Heart left ventricle (tissue), 16 donors: ENCODE results near the gene VPS4B. TPM values are rescaled to one million over a fixed set of nuclear protein-coding genes. Genes with fewer than 3 reads are reported as not detected.
"Not testable (repeated sequence)": the region's sequence is repeated elsewhere in the genome, so short reads cannot be mapped to it uniquely, and the experiment has no call there.

ENCODE experiments used
- ATAC-seq, 4 donors: fragments of 200-7000 bp; cut with Tn5 transposase; one replicate each; pipeline ENCODE4 v1.9.1; 2020 to 2022; ENCODE audit warnings: moderate library complexity in 4 of 4, mild to moderate bottlenecking in 3 of 4, moderate number of reproducible peaks in 1 of 4
- DNase-seq, 5 donors: peaks; one replicate each; pipeline ENCODE4 v3.0.0-alpha.2; 2020
- H3K27ac ChIP-seq, 12 donors: fragments of 200-600 bp; sonication (generic) in 4 of 12; one replicate each; pipeline versions ENCODE4 v1.5.0 to v1.8.0; 2016 to 2022; ENCODE audit warnings: mild to moderate bottlenecking in 2 of 12
- H3K27me3 ChIP-seq, 9 donors: fragments of 200-600 bp; sonication (generic) in 2 of 9; one replicate each; pipeline versions ENCODE4 v1.5.1 to v1.8.0; 2016 to 2022; ENCODE audit warnings: mild to moderate bottlenecking in 3 of 9
- H3K36me3 ChIP-seq, 9 donors: fragments of 200-600 bp; sonication (generic) in 2 of 9; one replicate each; pipeline versions ENCODE4 v1.5.0 to v1.8.0; 2018 to 2022; ENCODE audit warnings: mild to moderate bottlenecking in 2 of 9
- H3K4me1 ChIP-seq, 12 donors: fragments of 200-600 bp; sonication (generic) in 4 of 12; one replicate each; pipeline versions ENCODE4 v1.5.0 to v1.8.0; 2016 to 2022; ENCODE audit warnings: mild to moderate bottlenecking in 3 of 12
- H3K4me3 ChIP-seq, 12 donors: fragments of 200-600 bp; sonication (generic) in 4 of 12; one replicate each; pipeline versions ENCODE4 v1.5.0 to v1.8.0; 2017 to 2022; ENCODE audit warnings: mild to moderate bottlenecking in 9 of 12, moderate library complexity in 4 of 12
- H3K9me3 ChIP-seq, 12 donors: fragments of 200-600 bp; sonication (generic) in 4 of 12; one replicate each; pipeline versions ENCODE4 v1.5.0 to v1.8.0; 2016 to 2022; ENCODE audit warnings: mild to moderate bottlenecking in 1 of 12
- POLR2A ChIP-seq, 2 donors: fragments of 450-650 bp; IDR thresholded peaks; one replicate each; pipeline ENCODE4 v1.6.1; 2017; ENCODE audit warnings: antibody characterized with exemption in 2 of 2, mild to moderate bottlenecking in 2 of 2, moderate library complexity in 2 of 2
- WGBS, 4 donors: extraction: QIAGEN DNeasy Blood & Tissue Kit in 2 of 4; methylation state at CpG; one replicate each; pipeline versions ENCODE4 v1.1.5 to v1.1.7; 2013 to 2018; 5-methylcytosine and 5-hydroxymethylcytosine counted together
- intact Hi-C, 10 donors: fragments of 100-400 bp; cut with DNase I; formaldehyde crosslinking; loops; one replicate each; pipeline versions ENCODE4 v1.11.1 to v1.14.2; 2022
- polyA plus RNA-seq, 2 donors: library from polyadenylated mRNA; stranded (reverse); fragments of 200-250 nt; gene quantifications; one replicate each; pipeline ENCODE4 v1.2.3, GENCODE V29; 2013
- total RNA-seq, 9 donors: library from RNA; depleted of rRNA in 2 of 9; stranded (reverse); fragments of >200 nt in 2 of 9; fragmentation: NEBNext Ultra II Directional in 3 of 9; extraction: Animal tissue kit (Norgen Biotek cat#: 25700) in 3 of 9; gene quantifications; one replicate each; pipeline versions ENCODE4 v1.1.0 to v1.2.4, GENCODE V29; 2016 to 2023
- TF ChIP-seq, protein P1 (sequence below), 12 donors: fragments of 200-600 bp; sonication (generic) in 4 of 12; IDR thresholded peaks; one replicate each; pipeline versions ENCODE4 v1.5.0 to v1.8.0; 2018 to 2022; ENCODE audit warnings: antibody characterized with exemption in 12 of 12, mild to moderate bottlenecking in 5 of 12
- donor health status: ischemic (EF 13 %, LVEDD 7.1; RV severe dilation, severe dysfunction).
- donor health status: healthy with polysubstance abuse.
- donor health status: DM: no; HTN: yes; CAD: no.
- donor health status: DM: no; HTN: no; CAD: no.
- donor health status: ischemic (EF 25% LVEDD 6.9; RV normal size, moderate dysfunction).
- donor health status: ischemic (EF 25% LVEDD 5.7; RV mildly dilated, moderate dysfunction).
- donor health status: healthy.
- donor health status: DM: yes; HTN: yes; CAD: no.
- donor health status: ischemic (EF 35%, LVEDD 5.7; RV mildly dilated, moderate dysfunction).
- donor health status: nonischemic (EF 11% LVEDD 7.7; RV severe dilation, severe dysfunction).
- donor health status: DM: yes; HTN: yes; CAD: no.
- donor health status: PGD.
- donor health status: ischemic (EF 29% LVEDD 5.4; RV normal size, mild dysfunction).
- donor health status: nonischemic (EF 23%, LVEDD 6.1; RV moderate dilation, normal function).

Gene VPS4B
- total and polyA plus RNA-seq, 11 donors: 4.2 to 40.0 (median 18.7) TPM

DNA sequence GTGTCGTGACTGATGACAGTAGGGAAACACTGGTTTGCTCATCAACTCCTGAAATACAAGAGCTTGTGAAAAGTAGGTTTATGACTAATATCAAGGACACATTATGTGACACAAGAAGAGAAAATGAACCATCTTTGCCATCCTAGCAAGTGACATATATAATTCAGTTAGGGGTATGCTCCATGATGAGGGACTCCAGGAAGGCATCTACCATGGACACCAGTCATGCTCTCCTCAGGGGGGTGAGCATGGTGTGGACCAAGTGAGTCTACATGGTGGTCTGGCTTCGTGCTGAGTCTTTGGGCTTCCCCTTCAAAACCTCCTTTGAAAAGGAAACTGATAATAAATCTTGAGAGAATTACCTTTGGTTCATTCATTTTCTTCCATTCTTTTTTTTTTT lies 42.8 kb upstream of the VPS4B start:
- DNase-seq (no peak), ATAC-seq (no peak)
- intact Hi-C loops: no loop called here
- 53 to 69% (median 64%) methylated on average over 2 of the region's 2 CpGs for WGBS, 4 donors
- no peaks in the 10 kb centered on the region for H3K4me1 ChIP-seq
- no peaks in the 10 kb centered on the region for H3K9me3 ChIP-seq
- no peaks in the 10 kb centered on the region for H3K36me3 ChIP-seq
- TF ChIP-seq, protein P1, sequence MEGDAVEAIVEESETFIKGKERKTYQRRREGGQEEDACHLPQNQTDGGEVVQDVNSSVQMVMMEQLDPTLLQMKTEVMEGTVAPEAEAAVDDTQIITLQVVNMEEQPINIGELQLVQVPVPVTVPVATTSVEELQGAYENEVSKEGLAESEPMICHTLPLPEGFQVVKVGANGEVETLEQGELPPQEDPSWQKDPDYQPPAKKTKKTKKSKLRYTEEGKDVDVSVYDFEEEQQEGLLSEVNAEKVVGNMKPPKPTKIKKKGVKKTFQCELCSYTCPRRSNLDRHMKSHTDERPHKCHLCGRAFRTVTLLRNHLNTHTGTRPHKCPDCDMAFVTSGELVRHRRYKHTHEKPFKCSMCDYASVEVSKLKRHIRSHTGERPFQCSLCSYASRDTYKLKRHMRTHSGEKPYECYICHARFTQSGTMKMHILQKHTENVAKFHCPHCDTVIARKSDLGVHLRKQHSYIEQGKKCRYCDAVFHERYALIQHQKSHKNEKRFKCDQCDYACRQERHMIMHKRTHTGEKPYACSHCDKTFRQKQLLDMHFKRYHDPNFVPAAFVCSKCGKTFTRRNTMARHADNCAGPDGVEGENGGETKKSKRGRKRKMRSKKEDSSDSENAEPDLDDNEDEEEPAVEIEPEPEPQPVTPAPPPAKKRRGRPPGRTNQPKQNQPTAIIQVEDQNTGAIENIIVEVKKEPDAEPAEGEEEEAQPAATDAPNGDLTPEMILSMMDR (IDR thresholded peaks at IDR 0.05): no peak
- TF ChIP-seq POLR2A (IDR thresholded peaks at IDR 0.05): no peak
- no peak overlapping the region for H3K4me3 ChIP-seq
- peaks cover 0 to 7% (median 0%) of the 10 kb centered on the region in 9 donors for H3K27me3 ChIP-seq
- no peak overlapping the region for H3K27ac ChIP-seq

DNA sequence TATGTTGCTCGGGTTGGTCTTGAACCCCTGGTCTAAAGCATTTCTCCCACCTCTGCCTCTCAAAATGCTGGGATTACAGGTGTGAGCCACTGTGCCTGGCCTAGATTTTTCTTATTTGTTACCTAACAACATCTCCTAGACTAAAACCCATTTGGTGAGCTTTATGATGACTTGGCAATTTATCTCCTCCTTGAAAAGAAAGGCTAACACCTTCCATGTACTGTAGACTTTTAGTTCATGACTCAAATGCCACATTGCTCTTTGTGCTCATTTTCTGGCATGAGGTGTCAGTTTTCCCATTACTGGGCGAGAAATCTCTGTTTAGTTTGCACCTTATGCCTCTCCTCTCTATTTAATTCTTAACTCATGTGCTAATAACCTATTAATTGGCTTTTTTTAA lies 42.2 kb upstream of the VPS4B start:
- WGBS, 4 donors: 81 to 94% (median 83%) methylated on average over 2 of the region's 2 CpGs

DNA sequence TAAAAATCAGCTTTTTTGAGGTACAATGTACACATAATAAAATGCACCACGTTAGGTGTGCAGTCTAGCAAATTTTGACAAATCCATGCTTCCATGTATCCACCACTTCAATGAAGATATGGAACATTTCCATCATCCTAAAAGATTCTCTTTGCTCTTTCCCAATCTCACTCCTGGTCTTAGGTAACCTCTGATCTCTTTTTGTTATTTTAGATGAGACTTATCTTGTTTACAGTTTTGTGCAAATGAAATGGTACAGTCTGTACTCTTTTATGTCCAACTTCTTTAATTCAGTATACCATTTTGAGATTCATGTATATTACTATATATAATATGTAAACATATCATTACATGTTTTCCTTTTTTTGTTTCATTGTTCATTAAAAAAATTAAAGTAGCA lies 38.1 kb upstream of the VPS4B start:
- TF ChIP-seq POLR2A (IDR thresholded peaks at IDR 0.05): no peak
- TF ChIP-seq, protein P1 (IDR thresholded peaks at IDR 0.05): no peak
- DNase-seq (no peak), ATAC-seq (no peak)
- Histone ChIP-seq H3K4me3 (no peak overlapping the region), H3K36me3 (no peaks in the 10 kb centered on the region), H3K27me3 (peaks cover 0 to 7% (median 0%) of the 10 kb centered on the region in 9 donors), H3K9me3 (no peaks in the 10 kb centered on the region), H3K27ac (no peak overlapping the region), H3K4me1 (no peaks in the 10 kb centered on the region)
- WGBS, 4 donors: 39 to 50% (median 44%) methylated on average over 1 of the region's 1 CpG
- intact Hi-C loops: no loop called here

More for the DNA sequence above, 42.2 kb upstream of the VPS4B start:
- ATAC-seq (no peak), DNase-seq (no peak)
- H3K36me3 ChIP-seq: no peaks in the 10 kb centered on the region
- no peak for TF ChIP-seq POLR2A (IDR thresholded peaks at IDR 0.05)
- TF ChIP-seq, protein P1 (IDR thresholded peaks at IDR 0.05): no peak
- H3K4me1 ChIP-seq: no peaks in the 10 kb centered on the region
- H3K9me3 ChIP-seq: no peaks in the 10 kb centered on the region
- intact Hi-C loops: no loop called here
- H3K27ac ChIP-seq: no peak overlapping the region
- no peak overlapping the region for H3K4me3 ChIP-seq
- H3K27me3 ChIP-seq: peaks cover 0 to 7% (median 0%) of the 10 kb centered on the region in 9 donors

DNA sequence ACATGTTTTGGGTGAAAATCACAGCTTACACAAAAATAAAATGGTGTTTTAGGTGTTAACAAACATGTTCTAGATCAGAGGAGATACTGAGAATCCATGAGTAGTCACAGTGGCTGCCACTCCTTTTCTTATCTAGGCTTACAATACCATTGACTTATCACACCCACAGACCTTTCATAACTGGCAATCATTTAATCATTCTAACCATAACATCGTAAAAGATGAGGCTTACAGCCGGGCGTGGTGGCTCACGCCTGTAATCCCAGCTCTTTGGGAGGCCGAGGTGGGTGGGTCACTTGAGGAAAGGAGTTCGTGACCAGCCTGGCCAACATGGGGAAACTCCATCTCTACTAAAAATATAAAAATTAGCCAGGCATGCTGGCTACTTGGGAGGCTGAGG lies 35.7 kb upstream of the VPS4B start:
- no peak for ATAC-seq
- H3K36me3 ChIP-seq: no peaks in the 10 kb centered on the region
- no peaks in the 10 kb centered on the region for H3K27me3 ChIP-seq
- no peak for TF ChIP-seq POLR2A (IDR thresholded peaks at IDR 0.05)
- H3K9me3 ChIP-seq: no peaks in the 10 kb centered on the region
- 84 to 90% (median 87%) methylated on average over 6 of the region's 6 CpGs for WGBS, 4 donors
- no peaks in the 10 kb centered on the region for H3K4me1 ChIP-seq
- H3K27ac ChIP-seq: no peak overlapping the region
- H3K4me3 ChIP-seq: no peak overlapping the region
- no peak for DNase-seq
- intact Hi-C loops: no loop called here

DNA sequence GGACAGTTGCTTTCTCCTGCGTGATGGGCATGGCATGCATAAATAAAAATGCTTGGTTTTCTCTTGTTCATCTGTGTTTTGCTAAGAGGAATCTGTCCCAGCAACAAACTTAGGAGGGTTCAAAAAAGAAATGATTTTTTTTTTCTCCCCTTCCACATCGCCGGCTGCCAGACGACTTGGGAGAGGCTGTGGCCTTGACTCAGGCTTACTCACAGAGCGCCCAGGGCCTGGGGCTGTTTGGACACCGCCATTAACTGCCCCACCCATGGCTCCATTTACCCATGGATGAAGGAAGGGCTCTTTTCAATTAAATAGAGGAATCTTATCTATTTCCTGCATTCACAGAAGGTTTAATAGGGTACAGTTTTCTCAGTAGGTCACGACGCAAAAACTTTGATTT lies 32.2 kb upstream of the VPS4B start:
- H3K4me3 ChIP-seq: no peak overlapping the region
- H3K27me3 ChIP-seq: no peaks in the 10 kb centered on the region
- TF ChIP-seq, protein P1 (IDR thresholded peaks at IDR 0.05): no peak
- no peaks in the 10 kb centered on the region for H3K9me3 ChIP-seq
- intact Hi-C loops: no loop called here
- WGBS, 4 donors: 82 to 91% (median 90%) methylated on average over 8 of the region's 8 CpGs
- H3K27ac ChIP-seq: no peak overlapping the region
- H3K36me3 ChIP-seq: no peaks in the 10 kb centered on the region
- H3K4me1 ChIP-seq: peaks cover 0 to 15% (median 0%) of the 10 kb centered on the region in 12 donors
- ATAC-seq (no peak), DNase-seq (no peak)

DNA sequence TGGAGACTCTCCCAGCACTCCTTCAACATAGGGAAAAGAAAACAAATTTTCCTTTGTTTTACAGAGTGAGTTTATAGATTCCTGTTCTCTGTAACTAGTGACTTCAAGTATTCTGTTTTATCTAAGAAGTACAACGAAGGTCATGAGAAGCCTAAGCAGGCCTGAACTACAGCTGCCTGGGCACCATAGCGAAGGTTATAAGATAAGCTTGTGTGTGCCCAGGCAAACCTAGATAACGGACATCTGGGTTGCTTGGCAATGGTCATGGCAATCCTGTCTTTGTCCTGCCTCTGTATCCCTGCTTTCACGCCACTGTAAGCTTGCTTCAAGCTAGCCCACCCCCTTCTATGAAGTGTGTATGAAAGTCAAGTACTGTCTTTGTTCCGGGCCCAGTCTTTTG lies 30.5 kb upstream of the VPS4B start:
- H3K4me3 ChIP-seq, H3K9me3 ChIP-seq, H3K36me3 ChIP-seq, DNase-seq, ATAC-seq, intact Hi-C loops, H3K27me3 ChIP-seq: not testable (repeated sequence)
- peak overlapping the region in 1 of 12 donors; percentile 46 for H3K27ac ChIP-seq
- peaks cover 0 to 15% (median 0%) of the 10 kb centered on the region in 12 donors for H3K4me1 ChIP-seq
- 58 to 62% (median 59%) methylated on average over 5 of the region's 5 CpGs for whole genome bisulfite sequencing, 4 donors
